ENCODE data around the gene MAL.

GRCh38 chr2:94999431-94999883 lies 26.1 kb upstream of the MAL start:
- no peak for TF ChIP-seq BRCA1 (IDR thresholded peaks at IDR 0.05; ENCODE audit: low read depth, low read length)
- TF ChIP-seq EZH2 (IDR thresholded peaks at IDR 0.05; ENCODE audit: low read depth, low read length, severe bottlenecking) = no peak
- TF ChIP-seq POLR2A (IDR thresholded peaks at IDR 0.05; ENCODE audit: control extremely low read depth in 1 of 2, low read depth in 2 of 2, low read length in 2 of 2) = no peak
- TF ChIP-seq PHF8 (conservative IDR thresholded peaks at IDR 0.05; ENCODE audit: low read depth, low read length) = no peak
- no peak for TF ChIP-seq CBX5 (IDR thresholded peaks at IDR 0.05; ENCODE audit: low read depth, low read length)
- no peak for TF ChIP-seq CEBPB (IDR thresholded peaks at IDR 0.05; ENCODE audit: low read depth, low read length)
- TF ChIP-seq MAFK (IDR thresholded peaks at IDR 0.05; ENCODE audit: low read depth, low read length) = no peak
- no peak for TF ChIP-seq KDM1A (IDR thresholded peaks at IDR 0.05; ENCODE audit: borderline replicate concordance, low read length)

Measured in H1 (cell line).